ENCODE measurements around the gene UQCR10. TPM values are rescaled to one million over a fixed set of nuclear protein-coding genes. Genes with fewer than 3 reads are reported as not detected.

The UQCR10 gene
- total and polyA plus RNA-seq, 9 of the 15 experiments (the other 6 are each of a cell fraction or from before 2014, with no cell fraction given) = 128 to 903 (median 163) TPM

GRCh38 chr22:29767171-29768051, at the start of gene UQCR10 (continued):
- TF ChIP-seq GATAD2B (IDR thresholded peaks at IDR 0.05; ENCODE audit: borderline replicate concordance) = no peak

- H3K27me3 ChIP-seq (ENCODE audit: control insufficient read depth in 2 of 2, insufficient read depth in 2 of 2, low read length in 2 of 2) = peaks cover 0 to 49% of the 10 kb centered on the region in 2 experiments; a peak in 2 of 5 replicates
- in situ Hi-C loops (cut with MboI) = no loop called here
Observed at GRCh38 chr22:29717789-29718188, 49.4 kb upstream of the UQCR10 start.

More at GRCh38 chr22:29717789-29718188, 49.4 kb upstream of the UQCR10 start:
- peaks cover 16% of the 10 kb centered on the region; the same call in 1 of the 2 replicates for H4K20me1 ChIP-seq (replicated peaks; ENCODE audit: control insufficient read depth, insufficient read depth, low read length)
- POLR2A ChIA-PET = no interaction called here
- H3K4me2 ChIP-seq (ENCODE audit: insufficient read depth, low read length) = no peak overlapping the region
- BruUV-seq (replicated peaks) = no TSS peak
- peaks cover 0 to 26% of the 10 kb centered on the region in 2 experiments; a peak in 2 of 5 replicates for H3K4me1 ChIP-seq (replicated peaks in 1 of 2; ENCODE audit: control insufficient read depth in 2 of 2, insufficient read depth in 2 of 2, low read length in 2 of 2)
- FAIRE-seq (no peak), ATAC-seq (no peak), DNase-seq (ENCODE audit: extremely low read depth in 1 of 4, low spot score in 3 of 4) (no peak)
- no peak overlapping the region for H2AFZ ChIP-seq (ENCODE audit: low read depth, low read length)
- H3K36me3 ChIP-seq (ENCODE audit: control insufficient read depth, insufficient read depth, low read length) = no peaks in the 10 kb centered on the region
- H3K9me1 ChIP-seq (ENCODE audit: control insufficient read depth, insufficient read depth, low read length) = peaks cover 5% of the 10 kb centered on the region
- CTCF ChIA-PET (ENCODE audit: low intra/inter-chr PET ratio) = interaction anchor here (1.0 kb wide), 1 partner anchor 17 kb away, joined by 3 read pairs; no protein-coding TSS in a partner anchor
- no peak for TF ChIP-seq ADNP (tag; IDR thresholded peaks at IDR 0.05)
- TF ChIP-seq RBM39 (optimal IDR thresholded peaks at IDR 0.05; ENCODE audit: low read depth, low read length) = no peak
- TF ChIP-seq TBP (optimal IDR thresholded peaks at IDR 0.05; ENCODE audit: low read depth, low read length) = no peak
- TF ChIP-seq PCBP1 (IDR thresholded peaks at IDR 0.05; ENCODE audit: low read depth, low read length, poor library complexity, severe bottlenecking) = no peak
- TF ChIP-seq CHCHD3 (CRISPR knock-in tag; IDR thresholded peaks at IDR 0.05) = no peak
- TF ChIP-seq PBX2 (CRISPR knock-in tag; IDR thresholded peaks at IDR 0.05; ENCODE audit: low read depth) = no peak
- TF ChIP-seq PBX2 (tag; conservative IDR thresholded peaks at IDR 0.05; ENCODE audit: low read depth) = no peak
- TF ChIP-seq TEAD4 (IDR thresholded peaks at IDR 0.05; ENCODE audit: low read length) = no peak
- no peak for TF ChIP-seq TEAD4 (CRISPR knock-in tag; IDR thresholded peaks at IDR 0.05; ENCODE audit: borderline replicate concordance)
- TF ChIP-seq COPS2 (conservative IDR thresholded peaks at IDR 0.05) = no peak
- WGBS (ENCODE audit: insufficient coverage, low coverage, missing lambda C conversion rate) = 11% methylated on average over 11 of the region's 11 CpGs
- H3K9ac ChIP-seq (ENCODE audit: insufficient read depth in 1 of 2, low read depth in 2 of 2, low read length in 2 of 2) = no peak overlapping the region
- no peaks in the 10 kb centered on the region for H3K9me3 ChIP-seq (replicated peaks; ENCODE audit: control insufficient read depth, insufficient read depth, low read depth, low read length)
- H3K79me2 ChIP-seq (ENCODE audit: control insufficient read depth, insufficient read depth, low read length) = no peaks in the 10 kb centered on the region
- H3K27ac ChIP-seq (ENCODE audit: extremely low read depth, low read depth, low read length) = no peak overlapping the region
- no peak overlapping the region for H3K4me3 ChIP-seq
- intact Hi-C loops (cut with micrococcal nuclease) = no loop called here
